AG09319 (cell line): Measurements from ENCODE around the gene BMP8A.

Source experiments
- DNase-seq: peaks from one replicate; pipeline ENCODE4 v3.0.0-alpha.2; 2010; ENCODE audit warnings: low read depth; ENCODE audit errors: extremely low read depth
- TF ChIP-seq, protein P1 (sequence below): IDR thresholded peaks from 2 replicates; pipeline ENCODE4 v1.5.1; 2011; ENCODE audit warnings: low read depth, mild to moderate bottlenecking, inconsistent platforms, low read length, moderate library complexity

The BMP8A gene

DNA sequence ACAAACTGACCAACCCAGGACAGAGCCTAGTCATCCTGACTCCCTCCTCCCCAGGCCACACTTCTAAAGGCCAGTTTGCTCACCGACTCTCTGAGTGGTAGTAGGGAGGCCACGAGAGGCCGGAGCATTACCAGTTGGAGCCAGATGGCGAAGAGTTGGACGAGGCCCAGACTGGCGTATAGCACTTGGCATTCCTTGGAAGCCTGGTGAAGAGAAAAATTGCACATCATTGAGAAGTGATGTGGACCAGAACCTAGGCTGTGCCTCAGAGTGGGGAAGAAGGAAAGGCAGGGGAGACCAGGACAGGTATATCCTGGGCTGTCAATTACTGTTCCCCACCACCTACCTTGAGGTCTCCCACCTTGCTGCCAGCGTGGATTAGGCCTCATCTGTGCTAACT is 72.9 kb downstream of the BMP8A start:
- DNase-seq = no peak
- TF ChIP-seq, protein P1, sequence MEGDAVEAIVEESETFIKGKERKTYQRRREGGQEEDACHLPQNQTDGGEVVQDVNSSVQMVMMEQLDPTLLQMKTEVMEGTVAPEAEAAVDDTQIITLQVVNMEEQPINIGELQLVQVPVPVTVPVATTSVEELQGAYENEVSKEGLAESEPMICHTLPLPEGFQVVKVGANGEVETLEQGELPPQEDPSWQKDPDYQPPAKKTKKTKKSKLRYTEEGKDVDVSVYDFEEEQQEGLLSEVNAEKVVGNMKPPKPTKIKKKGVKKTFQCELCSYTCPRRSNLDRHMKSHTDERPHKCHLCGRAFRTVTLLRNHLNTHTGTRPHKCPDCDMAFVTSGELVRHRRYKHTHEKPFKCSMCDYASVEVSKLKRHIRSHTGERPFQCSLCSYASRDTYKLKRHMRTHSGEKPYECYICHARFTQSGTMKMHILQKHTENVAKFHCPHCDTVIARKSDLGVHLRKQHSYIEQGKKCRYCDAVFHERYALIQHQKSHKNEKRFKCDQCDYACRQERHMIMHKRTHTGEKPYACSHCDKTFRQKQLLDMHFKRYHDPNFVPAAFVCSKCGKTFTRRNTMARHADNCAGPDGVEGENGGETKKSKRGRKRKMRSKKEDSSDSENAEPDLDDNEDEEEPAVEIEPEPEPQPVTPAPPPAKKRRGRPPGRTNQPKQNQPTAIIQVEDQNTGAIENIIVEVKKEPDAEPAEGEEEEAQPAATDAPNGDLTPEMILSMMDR = no peak

DNA sequence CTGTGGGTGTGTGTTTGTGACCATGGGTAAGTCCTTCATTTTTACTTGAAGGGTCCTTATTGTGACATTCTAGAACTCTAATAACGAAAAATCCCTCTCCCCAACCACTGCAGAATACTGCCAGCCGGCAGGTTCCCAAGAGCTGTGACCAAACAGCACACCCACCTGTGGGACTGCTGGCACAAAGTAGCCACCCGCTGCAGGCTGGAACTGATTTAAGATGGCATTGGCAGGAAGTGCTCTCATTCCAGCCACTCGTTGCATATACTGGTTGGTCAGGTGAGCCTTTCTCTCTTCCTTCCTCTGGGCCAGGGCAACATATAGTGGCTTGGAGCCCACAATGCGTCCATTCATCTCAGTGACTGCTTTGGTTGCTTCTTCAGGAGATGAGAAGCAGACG is 73.5 kb downstream of the BMP8A start:
- no peak for DNase-seq
- TF ChIP-seq, protein P1 = no peak

DNA sequence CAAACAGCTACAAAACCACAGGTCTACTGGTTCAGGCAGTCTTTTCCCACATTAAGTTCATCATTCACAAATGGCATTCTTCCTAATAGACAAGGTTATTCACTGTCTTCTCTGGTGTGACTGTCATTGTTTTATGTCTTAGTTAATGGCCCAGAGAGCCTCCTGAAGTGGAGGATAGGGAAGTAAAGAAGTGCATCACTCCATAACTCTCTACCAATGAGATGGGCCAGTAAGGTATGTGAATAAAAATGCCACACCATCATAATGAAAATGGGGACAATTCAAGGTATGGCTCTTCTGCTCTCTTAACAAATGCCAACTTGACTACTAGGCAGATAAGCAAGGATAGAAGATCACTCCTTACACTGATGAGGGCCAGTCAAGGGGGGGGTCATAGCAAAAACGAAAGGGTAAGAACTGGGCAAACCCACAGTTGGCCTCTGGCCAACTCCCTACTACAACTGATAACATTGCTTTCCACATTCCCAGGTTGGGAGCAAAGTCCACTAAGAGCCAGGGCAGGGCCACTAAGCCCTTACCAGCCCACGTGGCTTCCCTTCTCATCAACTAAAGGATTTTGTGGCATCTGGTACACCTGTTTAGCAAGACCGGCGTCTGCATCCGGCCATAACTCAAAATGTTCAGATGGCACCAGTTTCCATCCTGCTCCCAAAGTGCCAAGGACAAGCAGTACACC is 75.2 kb downstream of the BMP8A start:
- no peak for DNase-seq
- TF ChIP-seq, protein P1 = no peak

DNA sequence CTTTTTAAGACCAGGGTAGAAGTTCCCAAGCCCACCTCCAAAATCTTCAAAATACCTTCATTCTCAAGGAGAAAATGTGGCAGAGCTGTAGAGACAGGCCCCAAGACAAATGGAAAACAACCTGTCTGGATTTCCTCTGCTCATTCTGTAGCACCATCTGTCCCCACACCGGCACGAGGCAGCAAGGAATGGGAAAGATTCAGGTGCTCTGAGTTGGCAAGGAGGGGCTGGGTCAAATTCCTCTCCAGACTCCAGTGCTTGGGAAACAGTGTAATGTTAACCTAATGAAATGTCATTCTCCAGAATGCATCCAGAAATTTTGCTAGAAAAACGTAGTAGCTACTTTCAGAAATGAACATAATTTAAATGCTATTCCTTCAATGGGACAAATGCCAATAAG is 75.9 kb downstream of the BMP8A start:
- TF ChIP-seq, protein P1 = no peak
- DNase-seq = no peak

DNA sequence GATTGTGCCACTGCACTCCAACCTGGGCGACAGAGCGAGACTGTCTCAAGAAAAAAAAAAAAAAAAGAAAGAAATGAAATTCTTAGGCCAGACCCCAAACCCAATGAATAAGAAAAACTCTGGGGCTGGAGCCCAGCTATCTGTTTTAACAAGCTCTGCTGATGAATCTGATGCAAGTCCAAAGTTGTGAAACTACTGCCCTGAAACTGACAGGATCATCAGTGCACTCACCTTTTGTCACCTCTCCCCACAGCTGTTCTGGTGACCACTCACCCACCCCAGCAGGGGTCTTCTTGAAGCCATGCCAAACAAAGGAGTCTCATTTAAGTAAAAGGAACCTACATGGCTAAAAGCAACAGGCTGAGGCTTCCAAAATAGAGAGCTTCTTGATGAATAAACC is 76.8 kb downstream of the BMP8A start:
- TF ChIP-seq, protein P1 = no peak
- no peak for DNase-seq

DNA sequence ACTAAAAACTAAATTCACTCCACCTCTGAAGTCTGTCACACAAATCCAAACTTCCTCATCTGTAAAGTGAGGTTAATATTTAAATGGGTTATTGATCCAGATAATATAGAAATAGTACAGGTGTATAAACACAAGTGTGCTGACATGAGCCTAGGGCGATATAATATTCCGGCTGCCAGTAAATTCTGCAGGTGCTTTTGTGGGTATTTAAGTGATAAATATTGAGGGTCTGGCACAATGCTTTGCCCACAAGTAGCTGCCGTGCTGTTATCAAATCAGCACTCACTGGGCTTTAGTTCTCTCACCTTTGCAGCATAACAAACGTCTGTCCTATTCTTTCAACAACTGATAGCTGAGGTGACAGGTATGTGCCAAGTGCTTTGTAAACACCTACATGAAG is 77.6 kb downstream of the BMP8A start:
- TF ChIP-seq, protein P1 = no peak
- no peak for DNase-seq

DNA sequence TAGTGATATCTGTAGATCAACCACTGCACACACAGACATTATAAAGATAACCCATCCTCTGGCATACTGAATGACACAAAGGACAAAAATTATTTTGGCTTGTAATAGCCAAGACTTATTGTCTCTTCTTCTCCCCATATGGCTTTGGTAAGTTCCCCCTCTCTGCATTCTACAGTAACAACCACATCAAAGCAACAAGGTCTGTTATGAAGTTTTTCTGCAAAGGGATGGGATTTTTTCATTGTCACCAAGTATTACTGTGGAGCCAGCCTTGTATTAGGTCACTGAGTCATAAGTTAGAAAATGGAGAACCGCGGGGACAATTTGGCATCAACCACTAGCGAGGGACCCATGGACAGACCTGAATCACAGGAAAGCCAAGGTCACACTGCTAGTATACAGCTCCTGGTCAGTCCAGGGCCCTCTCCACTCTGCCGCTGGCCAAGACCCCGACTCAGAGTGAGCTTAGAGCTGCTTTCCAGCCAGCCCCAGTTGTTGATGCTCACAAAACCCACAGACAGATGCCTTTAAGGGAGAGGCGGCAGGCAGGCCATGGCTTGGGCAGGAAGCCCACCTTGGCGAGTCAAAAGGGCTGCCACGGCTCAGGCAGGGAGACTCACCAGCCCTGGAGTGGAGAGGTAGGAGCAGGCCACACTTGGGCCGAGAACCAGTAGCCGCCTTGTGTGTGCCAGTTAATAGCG is 79.2 kb downstream of the BMP8A start:
- TF ChIP-seq, protein P1 = no peak
- DNase-seq = no peak
